ENCODE data around the gene FAT3. TPM values are rescaled to one million over a fixed set of nuclear protein-coding genes. Genes with fewer than 3 reads are reported as not detected.

The FAT3 gene
- total and polyA plus RNA-seq, 2 of the 13 experiments (the other 11 are each of a cell fraction or from before 2014, with no cell fraction given) = not detected

GRCh38 chr11:92198268-92198667, 26.4 kb upstream of the FAT3 start:
- H4K20me1 ChIP-seq (ENCODE audit: insufficient read depth, low read length) = no peaks in the 10 kb centered on the region
- H3K79me2 ChIP-seq (ENCODE audit: insufficient read depth, low read length) = no peaks in the 10 kb centered on the region
- no peak overlapping the region for H3K27ac ChIP-seq (ENCODE audit: extremely low read length, insufficient read depth, low read length)
- intact Hi-C loops (cut with micrococcal nuclease; ENCODE audit: unreplicated experiment) (loop anchor here (5.0 kb wide), 1 partner anchor 1131 kb away; no protein-coding TSS in a partner anchor), in situ Hi-C loops (cut with HindIII; ENCODE audit: extremely low pct_ligation_motif_present, low pct_unique_long_range_greater_than_20kb) (no loop called here)
- BruUV-seq (replicated peaks) = no TSS peak
- 25% methylated on average over 1 of the region's 1 CpG for WGBS (ENCODE audit: low lambda C conversion rate)
- no peaks in the 10 kb centered on the region for H3K9me3 ChIP-seq (ENCODE audit: low read length)
- H3K4me3 ChIP-seq (replicated peaks in 1 of 3; ENCODE audit: insufficient read depth in 1 of 3, low read depth in 2 of 3, low read length in 3 of 3) = no peak overlapping the region
- FAIRE-seq (no peak), ATAC-seq (no peak), DNase-seq (ENCODE audit: low spot score) (no peak)
- H2AFZ ChIP-seq (ENCODE audit: low read length) = no peak overlapping the region
- no peaks in the 10 kb centered on the region for H3K27me3 ChIP-seq (ENCODE audit: control insufficient read depth in 1 of 2, insufficient read depth in 2 of 2, low read length in 2 of 2)
- CTCF ChIA-PET (ENCODE audit: low intra/inter-chr PET ratio, low total read pairs) = no interaction called here
- H3K9ac ChIP-seq (ENCODE audit: insufficient read depth, low read depth, low read length) = no peak overlapping the region
- POLR2A ChIA-PET = no interaction called here
- no peak overlapping the region for H3K4me2 ChIP-seq (ENCODE audit: low read depth, low read length)
- H3K36me3 ChIP-seq (replicated peaks in 1 of 2; ENCODE audit: control insufficient read depth in 1 of 2, insufficient read depth in 2 of 2, low read length in 2 of 2) = no peaks in the 10 kb centered on the region
- no peaks in the 10 kb centered on the region for H3K4me1 ChIP-seq (ENCODE audit: insufficient read depth, low read length)
- TF ChIP-seq ZNF546 (CRISPR knock-in tag; conservative IDR thresholded peaks at IDR 0.05) (no peak), SIN3B (IDR thresholded peaks at IDR 0.05; ENCODE audit: low read length) (no peak), AKNA (CRISPR knock-in tag; IDR thresholded peaks at IDR 0.05; ENCODE audit: borderline replicate concordance) (no peak), ZNF512 (CRISPR knock-in tag; IDR thresholded peaks at IDR 0.05) (no peak), ZNF577 (CRISPR knock-in tag; IDR thresholded peaks at IDR 0.05; ENCODE audit: borderline replicate concordance, low read depth) (no peak), ONECUT2 (CRISPR knock-in tag; IDR thresholded peaks at IDR 0.05) (no peak), MIER3 (CRISPR knock-in tag; IDR thresholded peaks at IDR 0.05; ENCODE audit: borderline replicate concordance) (no peak), ZNF670 (CRISPR knock-in tag; IDR thresholded peaks at IDR 0.05; ENCODE audit: borderline replicate concordance) (no peak), TFAP4 (IDR thresholded peaks at IDR 0.05; ENCODE audit: borderline replicate concordance, low read depth) (no peak), STAT6 (CRISPR knock-in tag; IDR thresholded peaks at IDR 0.05; ENCODE audit: borderline replicate concordance) (no peak), ZNF558 (CRISPR knock-in tag; IDR thresholded peaks at IDR 0.05; ENCODE audit: borderline replicate concordance) (no peak), ZNF552 (CRISPR knock-in tag; IDR thresholded peaks at IDR 0.05; ENCODE audit: borderline replicate concordance) (no peak), ELK4 (CRISPR knock-in tag; IDR thresholded peaks at IDR 0.05; ENCODE audit: borderline replicate concordance) (no peak)
